ENCODE results near the gene GSAP.
"Not testable (repeated sequence)": the region's sequence is repeated elsewhere in the genome, so short reads cannot be mapped to it uniquely, and the experiment has no call there.

GSAP gene

GRCh38 chr7:77275663-77276062 lies 140.5 kb downstream of the GSAP start:
- DNase-seq, result not testable (repeated sequence)

- no peak for DNase-seq
Measured at GRCh38 chr7:77271766-77272165, 144.4 kb downstream of the GSAP start.

- no peak for DNase-seq
Measured at GRCh38 chr7:77270094-77270480, 146.1 kb downstream of the GSAP start.

- DNase-seq, result no peak
Measured at GRCh38 chr7:77269360-77270093, 146.6 kb downstream of the GSAP start.

- no peak for DNase-seq
Measured at GRCh38 chr7:77266291-77266794, 149.8 kb downstream of the GSAP start.

GRCh38 chr7:77265666-77266065 lies 150.5 kb downstream of the GSAP start:
- DNase-seq, result no peak

- no peak for DNase-seq
Measured at GRCh38 chr7:77262316-77262715, 153.8 kb downstream of the GSAP start.
